Epithelial cell of esophagus (primary cell): ENCODE results near the gene NOSTRIN.
"Not testable (repeated sequence)": the region's sequence is repeated elsewhere in the genome, so short reads cannot be mapped to it uniquely, and the experiment has no call there.

Source experiments
- DNase-seq: peaks from one replicate; pipeline ENCODE4 v3.0.0; 2010; ENCODE audit warnings: low read depth
- H3K4me3 ChIP-seq: 2 replicates; pipeline ENCODE4 v1.5.1; 2011; ENCODE audit warnings: mild to moderate bottlenecking, low read length, control low read depth
- TF ChIP-seq, protein P1 (sequence below): IDR thresholded peaks from 2 replicates; pipeline ENCODE4 v1.5.1; 2011; ENCODE audit warnings: low read depth, mild to moderate bottlenecking, low read length, control low read depth, inconsistent platforms; ENCODE audit not compliant: insufficient read depth; ENCODE audit errors: missing control alignments

The NOSTRIN gene

DNA sequence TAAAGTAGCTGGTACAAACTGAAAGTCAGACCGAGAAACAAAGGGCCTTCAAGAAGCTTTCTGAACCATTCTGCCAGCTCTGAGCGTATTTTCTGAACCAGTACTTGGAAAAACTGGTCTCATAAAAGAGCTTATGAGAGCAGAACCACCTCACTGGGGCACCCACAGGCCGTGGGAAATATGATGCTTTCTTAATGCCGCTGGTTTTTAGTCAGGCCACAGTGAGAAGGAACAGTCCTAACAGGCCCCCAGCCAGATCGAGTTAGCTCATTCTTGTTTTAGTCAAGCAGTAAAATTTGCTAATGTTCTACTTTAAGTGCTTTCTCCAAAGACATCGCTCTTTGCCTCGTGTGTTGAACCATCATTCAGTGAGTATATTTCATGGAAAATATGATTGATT lies 12.7 kb upstream of the NOSTRIN start:
- TF ChIP-seq, protein P1, sequence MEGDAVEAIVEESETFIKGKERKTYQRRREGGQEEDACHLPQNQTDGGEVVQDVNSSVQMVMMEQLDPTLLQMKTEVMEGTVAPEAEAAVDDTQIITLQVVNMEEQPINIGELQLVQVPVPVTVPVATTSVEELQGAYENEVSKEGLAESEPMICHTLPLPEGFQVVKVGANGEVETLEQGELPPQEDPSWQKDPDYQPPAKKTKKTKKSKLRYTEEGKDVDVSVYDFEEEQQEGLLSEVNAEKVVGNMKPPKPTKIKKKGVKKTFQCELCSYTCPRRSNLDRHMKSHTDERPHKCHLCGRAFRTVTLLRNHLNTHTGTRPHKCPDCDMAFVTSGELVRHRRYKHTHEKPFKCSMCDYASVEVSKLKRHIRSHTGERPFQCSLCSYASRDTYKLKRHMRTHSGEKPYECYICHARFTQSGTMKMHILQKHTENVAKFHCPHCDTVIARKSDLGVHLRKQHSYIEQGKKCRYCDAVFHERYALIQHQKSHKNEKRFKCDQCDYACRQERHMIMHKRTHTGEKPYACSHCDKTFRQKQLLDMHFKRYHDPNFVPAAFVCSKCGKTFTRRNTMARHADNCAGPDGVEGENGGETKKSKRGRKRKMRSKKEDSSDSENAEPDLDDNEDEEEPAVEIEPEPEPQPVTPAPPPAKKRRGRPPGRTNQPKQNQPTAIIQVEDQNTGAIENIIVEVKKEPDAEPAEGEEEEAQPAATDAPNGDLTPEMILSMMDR = no peak
- no peak overlapping the region for H3K4me3 ChIP-seq
- DNase-seq = no peak

DNA sequence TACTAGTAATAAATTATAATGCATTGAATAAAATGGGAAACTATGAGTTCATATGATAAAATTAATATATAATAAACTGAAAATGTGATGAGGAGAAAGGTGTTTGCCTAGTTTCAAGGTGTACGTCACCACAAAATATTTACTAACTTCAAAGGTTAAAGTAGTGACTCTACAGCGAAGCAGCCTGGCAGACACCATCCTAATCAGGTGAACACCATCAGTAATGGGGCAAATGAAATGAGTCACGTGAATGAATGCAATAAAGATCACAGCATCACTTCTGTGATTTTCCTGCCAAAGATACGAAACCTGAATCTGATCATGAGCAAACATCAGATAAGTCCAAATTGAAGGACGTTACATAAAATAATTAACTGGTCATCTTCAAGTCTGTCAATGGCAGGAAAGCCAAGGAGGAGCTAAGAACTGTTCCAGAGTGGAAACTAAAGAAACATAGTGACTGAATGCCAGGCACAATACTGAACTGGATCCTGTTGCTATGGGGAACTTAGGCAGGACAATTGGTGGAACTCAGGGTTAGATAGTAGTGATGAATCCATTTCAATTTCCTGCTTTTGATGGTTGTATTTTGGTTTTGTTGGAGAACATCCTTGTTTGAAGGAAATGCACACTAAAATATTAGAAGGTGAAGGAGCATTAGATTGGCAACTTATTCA lies 12.1 kb upstream of the NOSTRIN start:
- TF ChIP-seq, protein P1 = no peak
- DNase-seq = no peak
- H3K4me3 ChIP-seq = no peak overlapping the region

DNA sequence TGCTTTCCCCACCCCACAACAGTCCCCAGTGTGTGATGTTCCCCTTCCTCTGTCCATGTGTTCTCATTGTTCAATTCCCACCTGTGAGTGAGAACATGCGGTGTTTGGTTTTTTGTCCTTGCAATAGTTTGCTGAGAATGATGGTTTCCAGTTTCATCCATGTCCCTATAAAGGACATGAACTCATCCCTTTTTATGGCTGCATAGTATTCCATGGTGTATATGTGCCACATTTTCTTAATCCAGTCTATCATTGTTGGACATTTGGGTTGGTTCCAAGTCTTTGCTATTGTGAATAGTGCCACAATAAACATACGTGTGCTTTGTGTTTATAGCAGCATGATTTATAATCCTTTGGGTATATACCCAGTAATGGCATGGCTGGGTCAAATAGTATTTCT lies 11.3 kb upstream of the NOSTRIN start:
- not testable (repeated sequence) for DNase-seq

DNA sequence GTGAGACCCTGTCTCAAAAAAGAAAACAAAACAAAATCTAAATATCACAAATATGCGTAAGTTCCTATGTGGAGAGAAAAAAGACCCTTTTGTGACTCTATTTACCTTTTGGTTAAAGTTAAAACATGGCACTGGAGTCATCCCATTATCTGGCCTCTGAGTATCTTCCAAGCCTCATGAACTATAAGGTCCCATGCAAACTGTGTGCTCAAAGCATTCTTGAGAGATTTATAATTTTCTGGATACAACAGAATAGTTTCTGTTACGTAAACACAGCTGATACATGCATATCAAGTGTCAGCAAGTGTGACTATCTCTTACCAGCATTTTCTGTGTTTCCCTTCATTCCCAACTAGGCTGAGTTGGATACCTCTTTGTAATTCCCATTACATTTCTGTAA lies 8.8 kb upstream of the NOSTRIN start:
- no peak for DNase-seq
- TF ChIP-seq, protein P1 = no peak
- no peak overlapping the region for H3K4me3 ChIP-seq

More for the DNA sequence above, 11.3 kb upstream of the NOSTRIN start:
- H3K4me3 ChIP-seq = not testable (repeated sequence)

DNA sequence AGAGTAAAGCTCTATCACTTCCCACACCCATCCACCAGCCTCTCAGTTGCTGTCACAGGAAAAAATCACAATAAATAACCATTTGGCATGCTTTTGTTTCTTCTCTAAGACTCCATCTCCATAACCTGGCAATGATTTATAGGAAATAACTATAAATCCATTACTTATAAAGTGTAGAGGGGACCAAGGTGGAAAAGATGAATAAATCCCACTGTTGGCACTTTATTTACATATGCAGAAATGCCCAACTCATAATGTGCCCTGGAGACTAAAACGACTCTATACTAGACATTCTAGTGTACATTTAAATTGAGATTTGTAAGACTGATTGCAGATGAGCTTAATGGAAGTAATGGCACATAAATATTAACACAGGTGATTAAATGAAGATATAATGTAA lies 7.5 kb upstream of the NOSTRIN start:
- no peak overlapping the region for H3K4me3 ChIP-seq
- no peak for DNase-seq
- TF ChIP-seq, protein P1 = no peak

DNA sequence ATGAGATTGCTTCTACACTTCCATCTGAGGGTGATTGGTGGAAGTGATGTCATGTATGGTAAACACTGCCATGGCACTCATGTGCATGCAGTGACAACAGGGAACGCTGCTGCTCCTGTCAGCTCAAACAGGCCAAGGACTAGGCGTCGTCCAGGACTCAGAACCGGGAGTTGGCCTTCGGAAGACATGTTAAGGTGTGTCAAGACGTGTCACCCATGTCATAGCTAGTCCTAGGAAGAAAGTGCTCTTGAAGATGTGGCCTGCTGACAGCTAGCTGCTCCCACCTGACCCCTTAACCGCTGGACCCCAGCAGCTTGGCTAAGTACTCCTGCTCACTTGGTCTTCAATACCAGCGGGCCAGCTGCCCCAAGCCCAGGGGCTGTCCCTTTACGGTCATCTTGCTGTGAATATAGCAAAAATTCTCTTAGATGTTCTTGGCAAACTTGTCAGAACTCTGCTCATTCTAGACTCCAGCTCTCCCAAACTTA lies 6.3 kb upstream of the NOSTRIN start:
- no peak overlapping the region for H3K4me3 ChIP-seq
- DNase-seq = no peak
- TF ChIP-seq, protein P1 = no peak

DNA sequence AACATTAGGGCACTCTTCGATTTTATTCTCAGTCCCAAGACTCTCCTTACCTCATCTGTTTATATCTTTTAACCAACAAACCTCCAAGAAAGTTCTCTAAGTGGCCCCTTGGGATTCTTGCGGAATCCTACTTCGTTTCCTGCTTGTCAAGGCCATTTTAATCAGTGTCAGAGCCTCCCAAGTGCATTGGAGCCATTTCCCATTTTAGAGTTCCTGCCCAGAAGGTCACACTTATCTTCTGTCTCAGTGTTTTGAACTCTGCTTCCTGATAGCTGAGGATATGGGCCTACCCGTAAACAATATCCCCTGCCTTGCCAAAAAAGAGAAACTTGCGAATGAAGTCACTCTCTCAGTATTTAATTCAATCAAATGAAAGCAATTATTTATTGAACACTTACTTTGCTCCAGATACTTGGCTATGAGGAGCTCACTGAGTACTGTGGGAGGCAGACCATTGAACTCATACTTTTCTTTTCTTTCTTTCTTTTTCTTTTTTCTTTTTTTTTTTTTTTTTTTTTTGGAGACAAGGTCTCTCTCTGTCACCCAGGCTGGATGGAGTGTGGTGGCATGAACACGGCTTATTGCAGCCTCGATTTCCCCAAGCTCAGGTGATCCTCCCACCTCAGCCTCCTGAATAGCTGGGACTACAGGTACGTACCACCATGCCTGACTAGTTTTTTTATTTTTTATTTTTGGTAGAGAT lies 5.7 kb upstream of the NOSTRIN start:
- no peak overlapping the region for H3K4me3 ChIP-seq
- no peak for DNase-seq
- TF ChIP-seq, protein P1 = no peak
